Skeletal muscle satellite cell (primary cell): Measurements from ENCODE around the gene SGK2.

Experiments
- H3K27me3 ChIP-seq: 2 replicates; pipeline ENCODE4 v1.7.0; 2013; ENCODE audit warnings: low read length; ENCODE audit not compliant: control insufficient read depth, insufficient read depth
- H3K36me3 ChIP-seq: 2 replicates; pipeline ENCODE4 v1.7.0; 2013; ENCODE audit warnings: mild to moderate bottlenecking, control low read depth, low read length; ENCODE audit not compliant: insufficient read depth
- H3K4me1 ChIP-seq: 2 replicates; pipeline ENCODE4 v1.7.0; 2013; ENCODE audit warnings: low read length; ENCODE audit not compliant: control insufficient read depth, insufficient read depth
- H3K4me2 ChIP-seq: 2 replicates; pipeline ENCODE4 v1.7.0; 2013; ENCODE audit warnings: mild to moderate bottlenecking, low read length
- H3K4me3 ChIP-seq: 2 replicates; pipeline ENCODE4 v1.7.0; 2013; ENCODE audit warnings: low read length
- H3K9ac ChIP-seq: 2 replicates; pipeline ENCODE4 v1.7.0; 2013; ENCODE audit warnings: mild to moderate bottlenecking, low read depth, low read length, moderate library complexity
- H3K9me3 ChIP-seq: replicated peaks from 2 replicates; pipeline ENCODE4 v1.7.0; 2013; ENCODE audit warnings: mild to moderate bottlenecking, control low read depth, low read length

Gene SGK2

DNA sequence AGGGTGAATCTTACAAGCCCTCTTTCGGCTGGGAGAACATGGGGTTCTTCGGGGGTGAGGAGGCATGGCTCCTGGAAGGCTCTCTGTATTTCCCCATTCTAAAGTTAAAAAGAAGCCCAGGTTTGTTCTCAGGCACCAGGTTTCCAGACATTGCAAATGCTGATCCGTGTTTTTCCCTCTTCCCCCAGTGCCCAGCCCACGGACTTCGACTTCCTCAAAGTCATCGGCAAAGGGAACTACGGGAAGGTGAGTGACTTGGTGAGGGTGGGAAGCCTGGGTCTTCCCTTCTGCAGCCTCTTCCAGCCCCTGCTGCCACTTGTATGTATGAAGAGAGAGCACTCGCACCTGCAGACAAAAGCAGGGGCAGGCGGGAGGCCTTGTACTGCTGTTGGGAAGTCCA, 8.7 kb downstream of the SGK2 start:
- no peak overlapping the region for H3K9ac ChIP-seq
- no peak overlapping the region for H3K4me2 ChIP-seq
- no peaks in the 10 kb centered on the region for H3K9me3 ChIP-seq
- H3K4me3 ChIP-seq = no peak overlapping the region
- no peaks in the 10 kb centered on the region for H3K36me3 ChIP-seq
- no peaks in the 10 kb centered on the region for H3K27me3 ChIP-seq
- H3K4me1 ChIP-seq = no peaks in the 10 kb centered on the region

DNA sequence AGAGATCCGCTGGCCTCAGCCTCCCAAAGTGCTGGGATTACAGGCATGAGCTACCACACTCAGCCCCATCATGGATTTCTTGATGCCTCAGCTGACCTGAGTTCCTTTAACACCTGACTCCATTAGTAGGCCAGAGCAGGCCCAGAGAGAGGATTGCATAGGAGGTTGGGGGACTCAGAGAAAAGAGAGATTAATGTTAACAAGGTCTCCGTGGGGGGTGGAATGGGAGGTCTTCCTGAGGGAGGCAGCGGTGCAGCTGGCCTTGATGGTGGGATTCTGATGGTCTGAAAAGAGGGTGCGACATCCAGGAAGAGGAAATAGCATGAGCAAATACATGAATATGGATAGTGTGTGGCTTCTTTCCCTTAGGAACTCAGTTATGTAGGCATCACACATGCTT, 9.9 kb downstream of the SGK2 start:
- H3K4me3 ChIP-seq = no peak overlapping the region

DNA sequence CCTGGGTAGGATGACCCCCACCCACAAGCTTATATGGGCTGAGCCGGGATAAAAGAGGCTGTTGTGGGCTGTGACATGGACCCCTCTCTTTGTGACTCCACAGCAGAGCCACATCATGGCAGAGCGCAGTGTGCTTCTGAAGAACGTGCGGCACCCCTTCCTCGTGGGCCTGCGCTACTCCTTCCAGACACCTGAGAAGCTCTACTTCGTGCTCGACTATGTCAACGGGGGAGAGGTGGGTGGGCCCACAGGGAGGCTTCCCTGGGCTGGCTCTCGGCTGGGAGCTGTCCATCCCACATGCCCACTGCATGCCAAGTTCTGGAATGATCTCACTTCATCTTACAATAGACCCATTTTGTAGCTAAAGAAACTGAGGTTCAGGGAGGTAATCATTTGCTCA, 10.5 kb downstream of the SGK2 start:
- Histone ChIP-seq H3K9me3 (no peaks in the 10 kb centered on the region), H3K27me3 (no peaks in the 10 kb centered on the region), H3K9ac (no peak overlapping the region), H3K4me2 (no peak overlapping the region), H3K4me1 (no peaks in the 10 kb centered on the region), H3K4me3 (no peak overlapping the region), H3K36me3 (no peaks in the 10 kb centered on the region)

More for the DNA sequence above, 9.9 kb downstream of the SGK2 start:
- H3K36me3 ChIP-seq = no peaks in the 10 kb centered on the region
- H3K9me3 ChIP-seq = no peaks in the 10 kb centered on the region
- no peak overlapping the region for H3K4me2 ChIP-seq
- H3K4me1 ChIP-seq = no peaks in the 10 kb centered on the region
- H3K9ac ChIP-seq = no peak overlapping the region
- no peaks in the 10 kb centered on the region for H3K27me3 ChIP-seq

DNA sequence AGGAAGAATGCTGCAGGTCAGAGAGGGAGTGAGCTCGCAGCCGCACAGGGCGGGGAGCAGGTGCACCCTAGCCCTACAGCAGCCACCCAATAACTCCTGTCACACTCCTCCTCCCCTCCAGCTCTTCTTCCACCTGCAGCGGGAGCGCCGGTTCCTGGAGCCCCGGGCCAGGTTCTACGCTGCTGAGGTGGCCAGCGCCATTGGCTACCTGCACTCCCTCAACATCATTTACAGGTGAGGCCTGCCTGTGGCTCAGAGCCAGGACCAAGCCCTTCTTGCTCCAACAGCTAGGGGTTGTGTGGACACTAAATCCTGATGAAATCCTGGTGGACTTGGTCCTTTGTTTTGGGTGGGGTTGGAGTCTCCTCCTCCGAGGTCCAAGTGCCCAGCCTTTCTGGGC, 11.7 kb downstream of the SGK2 start:
- no peak overlapping the region for H3K4me2 ChIP-seq
- H3K4me1 ChIP-seq = no peaks in the 10 kb centered on the region
- H3K4me3 ChIP-seq = no peak overlapping the region
- no peaks in the 10 kb centered on the region for H3K9me3 ChIP-seq
- H3K27me3 ChIP-seq = no peaks in the 10 kb centered on the region
- no peaks in the 10 kb centered on the region for H3K36me3 ChIP-seq
- no peak overlapping the region for H3K9ac ChIP-seq

DNA sequence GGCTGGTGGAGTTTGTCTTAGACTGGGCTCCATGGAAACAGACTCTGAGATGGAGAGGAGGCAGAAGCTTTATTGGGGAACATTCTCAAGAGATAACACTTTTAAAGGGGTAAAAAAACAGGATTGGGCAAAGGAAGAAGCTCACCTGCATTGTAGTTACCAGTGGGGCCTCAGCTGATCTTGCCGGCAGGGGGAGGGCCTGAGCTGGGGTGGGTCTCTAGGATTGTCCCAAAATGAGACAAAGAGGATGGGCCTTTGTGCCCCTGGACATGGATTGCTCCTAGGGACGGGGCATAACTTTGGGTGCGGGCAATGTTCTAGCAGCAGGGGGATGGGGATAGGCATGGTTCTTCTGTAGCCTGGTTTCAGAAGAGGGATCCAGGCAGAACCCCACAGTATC, 12.5 kb downstream of the SGK2 start:
- Histone ChIP-seq H3K9me3 (no peaks in the 10 kb centered on the region), H3K36me3 (no peaks in the 10 kb centered on the region), H3K4me1 (no peaks in the 10 kb centered on the region), H3K4me3 (no peak overlapping the region), H3K27me3 (no peaks in the 10 kb centered on the region), H3K9ac (no peak overlapping the region), H3K4me2 (no peak overlapping the region)

DNA sequence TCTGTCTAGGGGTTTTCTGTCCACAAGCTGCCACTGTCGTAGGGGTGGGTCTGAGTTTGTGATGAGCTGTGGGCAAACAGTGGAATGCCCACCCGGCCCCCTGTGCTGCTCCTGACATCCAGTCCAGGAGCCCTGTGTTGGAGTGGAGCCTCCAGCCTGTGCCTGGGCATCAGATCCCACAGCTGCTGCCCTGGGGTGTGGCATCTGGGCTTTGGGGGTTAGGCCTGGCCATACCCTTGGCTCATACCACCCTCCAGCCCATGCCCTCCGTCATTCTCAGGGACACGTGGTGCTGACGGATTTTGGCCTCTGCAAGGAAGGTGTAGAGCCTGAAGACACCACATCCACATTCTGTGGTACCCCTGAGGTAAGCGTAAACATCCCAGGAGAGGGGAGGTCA, 12.9 kb downstream of the SGK2 start:
- Histone ChIP-seq H3K4me1 (no peaks in the 10 kb centered on the region), H3K4me2 (no peak overlapping the region), H3K4me3 (no peak overlapping the region), H3K27me3 (no peaks in the 10 kb centered on the region), H3K9ac (no peak overlapping the region), H3K36me3 (no peaks in the 10 kb centered on the region), H3K9me3 (no peaks in the 10 kb centered on the region)

DNA sequence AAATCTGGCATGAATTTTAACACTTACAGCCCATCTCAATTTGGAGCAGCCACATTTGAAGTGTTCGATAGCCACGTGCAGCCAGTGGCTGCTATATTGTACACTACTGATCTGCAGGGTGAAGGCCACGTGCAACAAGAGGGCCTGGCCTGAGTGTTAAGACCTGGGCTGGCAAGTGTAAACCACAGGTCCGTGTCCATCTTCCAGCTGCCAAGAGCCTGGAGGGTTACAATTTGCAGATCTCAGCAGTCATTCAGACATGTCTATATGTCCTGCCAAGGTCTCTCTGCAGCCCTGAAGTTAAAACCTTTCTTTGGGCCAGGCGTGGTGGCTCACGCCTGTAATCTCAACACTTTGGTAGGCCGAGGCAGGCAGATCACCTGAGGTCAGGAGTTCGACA, 14.1 kb downstream of the SGK2 start:
- Histone ChIP-seq H3K4me1 (no peaks in the 10 kb centered on the region), H3K27me3 (no peaks in the 10 kb centered on the region), H3K4me2 (no peak overlapping the region), H3K9ac (no peak overlapping the region), H3K36me3 (no peaks in the 10 kb centered on the region), H3K9me3 (no peaks in the 10 kb centered on the region), H3K4me3 (no peak overlapping the region)

DNA sequence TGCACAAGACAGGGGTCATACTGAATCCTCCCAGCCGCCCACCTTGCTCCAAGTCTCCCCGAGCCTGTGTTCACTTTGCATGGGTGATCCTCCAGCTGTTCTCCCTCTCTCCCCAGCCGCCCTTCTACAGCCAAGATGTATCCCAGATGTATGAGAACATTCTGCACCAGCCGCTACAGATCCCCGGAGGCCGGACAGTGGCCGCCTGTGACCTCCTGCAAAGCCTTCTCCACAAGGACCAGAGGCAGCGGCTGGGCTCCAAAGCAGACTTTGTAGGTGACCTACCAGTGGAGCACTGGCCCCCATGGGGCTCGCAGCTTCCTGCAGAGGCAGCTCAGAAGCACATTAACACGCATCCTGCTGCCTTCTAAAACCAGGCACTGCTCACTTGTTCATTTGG, 17.3 kb downstream of the SGK2 start:
- no peak overlapping the region for H3K4me3 ChIP-seq
- H3K27me3 ChIP-seq = peaks cover 3% of the 10 kb centered on the region
- H3K9ac ChIP-seq = no peak overlapping the region
- H3K9me3 ChIP-seq = no peaks in the 10 kb centered on the region
- H3K4me2 ChIP-seq = no peak overlapping the region
- H3K36me3 ChIP-seq = no peaks in the 10 kb centered on the region
- H3K4me1 ChIP-seq = no peaks in the 10 kb centered on the region

DNA sequence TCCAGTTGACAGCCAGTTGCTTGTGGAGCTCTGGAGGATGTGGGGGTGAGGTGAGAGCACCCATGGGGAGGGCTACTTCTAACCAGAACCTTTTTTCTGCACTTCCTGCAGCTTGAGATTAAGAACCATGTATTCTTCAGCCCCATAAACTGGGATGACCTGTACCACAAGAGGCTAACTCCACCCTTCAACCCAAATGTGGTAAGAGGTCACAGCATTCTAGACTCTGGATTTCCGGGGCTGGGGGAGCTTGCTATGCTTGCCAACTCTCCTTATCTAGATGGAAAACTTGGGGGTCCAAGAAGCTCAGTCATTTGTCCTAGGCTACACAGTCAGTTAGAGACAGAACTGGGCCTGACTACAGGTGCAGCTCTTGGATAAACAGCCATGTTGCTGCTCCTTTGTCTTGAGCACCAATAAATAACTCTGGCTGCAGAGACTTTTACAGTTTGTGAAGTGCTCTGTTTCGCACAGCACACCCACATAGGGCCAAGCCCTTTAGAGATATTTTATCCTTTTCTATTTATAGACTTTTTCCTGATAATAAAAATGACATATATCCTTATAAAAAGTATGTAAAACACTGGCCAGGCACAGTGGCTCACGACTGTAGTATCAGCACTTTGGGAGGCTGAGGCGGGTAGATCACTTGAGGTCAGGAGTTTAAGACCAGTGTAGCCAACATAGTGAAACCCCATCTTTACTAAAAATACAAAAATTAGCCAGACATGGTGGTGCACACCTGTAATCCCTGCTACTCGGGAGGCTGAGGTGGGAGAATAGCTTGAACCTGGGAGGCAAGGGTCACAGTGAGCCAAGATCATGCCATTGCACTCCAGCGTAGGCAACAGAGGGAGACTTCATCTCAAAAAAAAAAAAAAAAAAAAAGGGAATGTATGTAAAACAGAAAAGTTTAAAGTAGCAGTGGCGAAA, 21.3 kb downstream of the SGK2 start:
- H3K4me3 ChIP-seq = no peak overlapping the region
- peaks cover 3% of the 10 kb centered on the region for H3K27me3 ChIP-seq
- H3K36me3 ChIP-seq = no peaks in the 10 kb centered on the region
- no peak overlapping the region for H3K9ac ChIP-seq
- H3K9me3 ChIP-seq = no peaks in the 10 kb centered on the region
- H3K4me2 ChIP-seq = no peak overlapping the region
- H3K4me1 ChIP-seq = peaks cover 16% of the 10 kb centered on the region

DNA sequence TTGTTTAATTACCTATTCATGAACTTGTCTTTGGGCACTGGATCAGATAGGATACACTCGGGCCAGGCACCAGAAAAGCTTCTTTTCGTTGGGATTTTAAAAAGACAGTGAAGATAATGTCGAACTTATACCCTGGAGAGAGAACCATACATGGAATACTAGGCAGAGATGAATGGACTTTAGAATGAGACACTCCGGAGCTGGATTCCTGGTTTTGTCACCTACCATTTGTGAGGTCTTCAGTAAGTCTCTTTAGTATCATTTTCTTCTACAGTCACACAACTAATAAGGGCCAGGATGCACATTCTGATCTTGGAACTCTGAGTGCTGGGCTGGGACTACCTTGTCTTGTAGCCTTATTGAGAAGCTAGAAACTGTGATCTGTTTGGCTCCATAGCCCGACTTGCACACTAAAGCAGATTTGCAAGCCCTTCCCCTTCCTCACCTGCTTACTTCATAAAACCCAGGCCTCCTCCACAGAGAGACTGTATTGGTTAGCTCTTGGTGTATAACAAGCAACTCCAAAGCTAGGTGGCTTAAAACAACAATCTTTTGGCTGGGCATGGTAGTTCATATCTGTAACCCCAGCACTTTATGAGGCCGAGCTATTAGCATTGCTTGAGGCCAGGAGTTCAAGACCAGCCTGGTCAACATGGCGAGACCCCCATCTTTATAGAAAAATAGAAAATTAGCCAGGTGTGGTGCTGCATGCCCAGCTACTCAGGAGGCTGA, 24.5 kb downstream of the SGK2 start:
- Histone ChIP-seq H3K4me1 (peaks cover 19% of the 10 kb centered on the region), H3K4me3 (no peak overlapping the region), H3K36me3 (no peaks in the 10 kb centered on the region), H3K27me3 (peaks cover 2% of the 10 kb centered on the region), H3K4me2 (no peak overlapping the region), H3K9me3 (no peaks in the 10 kb centered on the region), H3K9ac (no peak overlapping the region)

DNA sequence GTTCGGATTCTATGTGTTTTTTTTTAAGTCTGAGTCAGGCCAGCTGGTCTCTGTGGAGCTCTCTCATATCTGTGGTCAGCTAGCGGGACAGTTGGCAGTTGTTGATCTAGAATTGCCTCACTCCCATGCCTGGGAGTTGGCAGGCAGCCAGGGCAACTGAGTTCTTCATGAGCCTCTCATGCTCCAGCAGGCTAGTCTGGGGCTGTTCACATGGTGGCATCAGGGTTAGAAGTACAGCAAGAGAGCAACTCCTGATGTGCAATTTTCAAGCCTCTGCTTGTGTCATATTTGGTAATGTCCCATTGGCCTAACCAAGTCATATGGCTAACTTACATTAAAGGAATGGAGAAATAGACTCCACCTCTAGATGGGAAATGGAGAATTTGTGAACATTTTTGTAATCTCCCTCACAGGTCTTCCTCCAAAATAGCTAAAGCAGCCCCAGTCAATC, 25.2 kb downstream of the SGK2 start:
- Histone ChIP-seq H3K27me3 (no peaks in the 10 kb centered on the region), H3K4me1 (peaks cover 19% of the 10 kb centered on the region), H3K36me3 (no peaks in the 10 kb centered on the region), H3K4me2 (no peak overlapping the region), H3K4me3 (no peak overlapping the region), H3K9me3 (no peaks in the 10 kb centered on the region), H3K9ac (no peak overlapping the region)
